Measurements from ENCODE around the gene POU2F1. TPM values are rescaled to one million over a fixed set of nuclear protein-coding genes. Genes with fewer than 3 reads are reported as not detected.

The POU2F1 gene
- total and polyA plus RNA-seq, 2 donors = 2.6 to 4.1 TPM

DNA sequence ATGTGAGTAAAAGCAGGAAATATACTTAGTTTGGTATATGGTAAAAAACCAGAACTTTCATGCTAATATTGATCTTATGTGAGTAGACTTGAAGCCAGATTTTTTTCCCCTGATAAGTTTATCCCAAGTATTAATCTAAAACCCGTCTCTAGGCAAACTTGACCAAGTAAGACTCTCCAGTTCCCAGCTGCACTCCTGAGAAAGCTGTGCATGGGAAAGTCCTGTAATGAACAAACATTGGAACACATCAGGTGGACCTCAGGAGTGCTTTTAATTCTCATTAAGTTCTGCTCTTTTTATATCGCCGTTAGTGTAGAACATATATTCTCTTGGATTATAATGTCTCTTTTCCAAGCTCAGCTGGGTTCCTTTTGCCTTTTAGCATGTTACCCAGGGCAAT, 192.6 kb downstream of the POU2F1 start:
- Histone ChIP-seq H3K9me3 (ENCODE audit: control insufficient read depth in 2 of 2, insufficient read depth in 1 of 2, low read length in 1 of 2) (no peaks in the 10 kb centered on the region), H3K36me3 (ENCODE audit: control insufficient read depth in 2 of 2, insufficient read depth in 2 of 2, low read length in 1 of 2) (peaks cover 17 to 32% of the 10 kb centered on the region in 2 donors), H3K4me3 (ENCODE audit: low read length in 2 of 2) (no peak overlapping the region), H3K27me3 (ENCODE audit: control insufficient read depth in 2 of 2, insufficient read depth in 1 of 2, low read length in 1 of 2) (no peaks in the 10 kb centered on the region), H3K4me1 (ENCODE audit: control insufficient read depth in 2 of 2, insufficient read depth in 2 of 2, low read length in 2 of 2) (no peaks in the 10 kb centered on the region), H3K27ac (ENCODE audit: low read depth in 1 of 2, low read length in 1 of 2) (no peak overlapping the region)
- DNase-seq (ENCODE audit: low read depth in 6 of 9, low spot score in 9 of 9) = no peak
- 97% methylated on average over 3 of the region's 3 CpGs for WGBS

DNA sequence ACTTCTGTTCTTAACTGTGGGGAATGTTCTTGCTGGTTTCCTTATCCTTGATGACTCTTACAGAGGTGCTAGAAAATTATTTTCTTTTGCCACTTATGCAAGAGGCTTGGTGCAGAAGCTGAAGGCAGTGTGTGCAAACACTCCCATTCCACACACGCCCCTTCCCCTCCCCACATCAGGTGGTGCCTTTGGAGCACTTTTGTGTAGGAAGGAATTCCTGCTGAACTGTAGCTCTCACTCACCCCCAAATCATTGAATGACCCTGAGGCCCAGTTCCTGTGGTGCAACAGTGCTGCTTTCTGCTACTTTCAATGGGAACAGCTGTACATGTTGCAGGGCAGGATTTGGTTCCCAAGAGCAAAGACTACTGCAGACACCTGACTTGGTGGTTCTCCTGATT, 195.8 kb downstream of the POU2F1 start:
- no peaks in the 10 kb centered on the region for H3K4me1 ChIP-seq (ENCODE audit: control insufficient read depth in 2 of 2, insufficient read depth in 2 of 2, low read length in 2 of 2)
- 93% methylated on average over 1 of the region's 1 CpG for WGBS
- H3K27me3 ChIP-seq (ENCODE audit: control insufficient read depth in 2 of 2, insufficient read depth in 1 of 2, low read length in 1 of 2) = no peaks in the 10 kb centered on the region
- no peaks in the 10 kb centered on the region for H3K9me3 ChIP-seq (ENCODE audit: control insufficient read depth in 2 of 2, insufficient read depth in 1 of 2, low read length in 1 of 2)
- DNase-seq (ENCODE audit: low read depth in 6 of 9, low spot score in 9 of 9) = no peak
- peaks cover 17 to 32% of the 10 kb centered on the region in 2 donors for H3K36me3 ChIP-seq (ENCODE audit: control insufficient read depth in 2 of 2, insufficient read depth in 2 of 2, low read length in 1 of 2)
- no peak overlapping the region for H3K4me3 ChIP-seq (ENCODE audit: low read length in 2 of 2)
- H3K27ac ChIP-seq (ENCODE audit: low read depth in 1 of 2, low read length in 1 of 2) = no peak overlapping the region

DNA sequence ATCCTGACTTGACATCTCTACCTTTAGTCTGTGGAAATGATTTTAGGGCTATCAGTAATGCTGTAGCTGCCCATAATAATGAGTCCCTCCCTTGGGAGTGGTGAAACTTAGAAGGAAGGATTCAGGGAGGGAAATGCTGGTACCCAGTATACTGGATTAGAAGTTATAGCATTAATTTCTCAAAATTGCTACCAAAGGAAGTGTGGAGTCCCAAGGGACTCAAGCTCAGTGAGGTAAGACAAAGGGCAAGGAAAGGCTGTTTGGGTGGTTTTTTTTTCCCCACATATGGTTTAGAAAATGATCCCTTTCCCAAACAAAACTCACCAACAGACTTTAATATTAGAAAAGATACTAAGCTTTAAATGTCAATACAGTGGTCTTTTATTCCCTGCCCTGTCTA, 197.7 kb downstream of the POU2F1 start:
- DNase-seq (ENCODE audit: low read depth in 6 of 9, low spot score in 9 of 9) = no peak
- Histone ChIP-seq H3K27ac (ENCODE audit: low read depth in 1 of 2, low read length in 1 of 2) (no peak overlapping the region), H3K27me3 (ENCODE audit: control insufficient read depth in 2 of 2, insufficient read depth in 1 of 2, low read length in 1 of 2) (no peaks in the 10 kb centered on the region), H3K36me3 (ENCODE audit: control insufficient read depth in 2 of 2, insufficient read depth in 2 of 2, low read length in 1 of 2) (peaks cover 10 to 20% of the 10 kb centered on the region in 2 donors), H3K9me3 (ENCODE audit: control insufficient read depth in 2 of 2, insufficient read depth in 1 of 2, low read length in 1 of 2) (no peaks in the 10 kb centered on the region), H3K4me1 (ENCODE audit: control insufficient read depth in 2 of 2, insufficient read depth in 2 of 2, low read length in 2 of 2) (no peaks in the 10 kb centered on the region), H3K4me3 (ENCODE audit: low read length in 2 of 2) (no peak overlapping the region)

DNA sequence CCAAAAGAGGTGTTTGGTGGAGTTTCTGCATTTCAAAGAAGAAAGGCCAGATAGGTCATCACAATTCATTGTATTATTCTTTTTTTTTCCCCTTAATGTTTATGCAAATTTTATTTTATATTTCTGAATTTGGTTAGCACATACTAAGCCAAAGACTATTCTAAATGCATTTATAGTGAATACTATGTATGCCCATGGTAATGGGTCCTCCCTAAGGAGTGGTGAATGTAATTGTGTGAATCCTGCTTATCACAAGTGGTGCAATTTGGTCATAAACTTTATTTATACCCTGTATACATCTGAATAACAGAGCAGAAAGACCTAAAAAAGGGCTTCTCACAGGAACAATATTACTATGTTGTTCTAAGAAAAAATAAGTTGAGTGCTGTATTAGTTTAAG, 198.6 kb downstream of the POU2F1 start:
- peaks cover 16 to 20% of the 10 kb centered on the region in 2 donors for H3K36me3 ChIP-seq (ENCODE audit: control insufficient read depth in 2 of 2, insufficient read depth in 2 of 2, low read length in 1 of 2)

DNA sequence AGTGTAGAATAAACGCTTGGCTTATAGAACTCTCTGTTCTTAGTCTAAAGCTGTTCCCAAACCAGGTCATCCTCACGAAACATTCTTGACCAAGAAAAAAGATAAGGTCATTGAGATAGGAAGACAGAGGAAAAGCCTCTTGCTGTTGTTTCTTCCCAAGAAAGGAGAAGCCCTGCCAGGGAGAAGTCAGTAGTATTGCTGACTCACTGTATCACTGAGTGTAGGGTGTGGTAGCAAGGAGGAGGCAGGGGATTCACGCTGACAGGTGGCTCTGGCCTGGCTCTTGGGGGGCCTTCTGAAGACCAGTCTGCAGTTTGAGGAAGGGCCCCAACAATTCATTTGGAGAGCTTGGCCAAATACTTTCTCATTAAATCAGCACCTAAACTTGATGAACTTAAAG, 199.8 kb downstream of the POU2F1 start:
- Histone ChIP-seq H3K4me3 (ENCODE audit: low read length in 2 of 2) (no peak overlapping the region), H3K36me3 (ENCODE audit: control insufficient read depth in 2 of 2, insufficient read depth in 2 of 2, low read length in 1 of 2) (peaks cover 18 to 24% of the 10 kb centered on the region in 2 donors), H3K27me3 (ENCODE audit: control insufficient read depth in 2 of 2, insufficient read depth in 1 of 2, low read length in 1 of 2) (no peaks in the 10 kb centered on the region), H3K27ac (ENCODE audit: low read depth in 1 of 2, low read length in 1 of 2) (no peak overlapping the region), H3K4me1 (ENCODE audit: control insufficient read depth in 2 of 2, insufficient read depth in 2 of 2, low read length in 2 of 2) (no peaks in the 10 kb centered on the region), H3K9me3 (ENCODE audit: control insufficient read depth in 2 of 2, insufficient read depth in 1 of 2, low read length in 1 of 2) (no peaks in the 10 kb centered on the region)
- 62% methylated on average over 3 of the region's 3 CpGs for whole genome bisulfite sequencing
- no peak for DNase-seq (ENCODE audit: low read depth in 6 of 9, low spot score in 9 of 9)

More for the DNA sequence above, 198.6 kb downstream of the POU2F1 start:
- H3K4me1 ChIP-seq (ENCODE audit: control insufficient read depth in 2 of 2, insufficient read depth in 2 of 2, low read length in 2 of 2) = no peaks in the 10 kb centered on the region
- H3K27me3 ChIP-seq (ENCODE audit: control insufficient read depth in 2 of 2, insufficient read depth in 1 of 2, low read length in 1 of 2) = no peaks in the 10 kb centered on the region
- DNase-seq (ENCODE audit: low read depth in 6 of 9, low spot score in 9 of 9) = no peak
- no peaks in the 10 kb centered on the region for H3K9me3 ChIP-seq (ENCODE audit: control insufficient read depth in 2 of 2, insufficient read depth in 1 of 2, low read length in 1 of 2)
- no peak overlapping the region for H3K4me3 ChIP-seq (ENCODE audit: low read length in 2 of 2)
- H3K27ac ChIP-seq (ENCODE audit: low read depth in 1 of 2, low read length in 1 of 2) = no peak overlapping the region

DNA sequence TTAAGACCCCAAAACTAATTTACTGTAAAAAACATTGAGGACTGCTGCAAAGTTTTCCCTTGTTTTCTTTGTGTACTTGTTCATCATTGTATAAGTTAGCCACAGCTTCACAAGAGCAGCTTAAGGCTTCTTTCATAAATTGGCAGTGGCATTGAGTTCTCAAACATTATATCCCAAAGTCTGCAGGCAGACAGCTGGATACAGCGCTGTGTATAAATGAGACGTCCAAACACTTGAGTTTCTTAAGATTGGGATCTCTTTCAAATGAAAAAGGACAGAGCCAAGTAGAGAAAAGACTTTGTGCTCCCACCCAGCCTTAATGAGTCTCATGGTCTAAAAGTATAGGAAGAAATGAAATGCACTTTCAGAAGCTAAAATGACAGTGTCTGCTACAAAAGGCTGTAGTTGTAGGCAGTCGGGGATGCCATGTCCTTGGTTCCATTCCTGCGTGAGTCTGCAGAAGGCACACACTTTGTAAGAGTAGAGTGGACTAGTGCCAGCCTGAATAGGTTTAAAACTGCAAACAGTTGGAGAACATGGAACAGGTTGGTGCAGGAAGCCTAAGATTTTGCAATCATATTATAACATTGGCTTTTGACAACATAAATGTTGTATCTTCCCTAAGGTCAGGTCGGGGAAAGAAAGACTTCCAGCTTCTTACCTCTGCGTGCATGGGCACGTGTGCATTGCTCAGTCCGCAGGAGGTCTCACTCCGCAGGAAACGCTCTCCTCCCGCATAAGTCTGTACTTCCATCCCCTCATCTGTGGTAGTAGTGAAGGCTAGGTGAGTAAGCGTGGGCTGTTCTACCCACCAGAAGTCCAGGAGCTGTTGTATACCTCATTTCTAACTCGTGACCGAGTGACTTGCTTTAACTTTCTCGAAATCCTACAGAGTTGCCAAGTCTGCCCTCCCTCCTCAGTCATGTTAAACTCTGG, 203.3 kb downstream of the POU2F1 start:
- Histone ChIP-seq H3K27me3 (ENCODE audit: control insufficient read depth in 2 of 2, insufficient read depth in 1 of 2, low read length in 1 of 2) (no peaks in the 10 kb centered on the region), H3K4me3 (ENCODE audit: low read length in 2 of 2) (no peak overlapping the region), H3K9me3 (ENCODE audit: control insufficient read depth in 2 of 2, insufficient read depth in 1 of 2, low read length in 1 of 2) (no peaks in the 10 kb centered on the region), H3K27ac (ENCODE audit: low read depth in 1 of 2, low read length in 1 of 2) (no peak overlapping the region), H3K4me1 (ENCODE audit: control insufficient read depth in 2 of 2, insufficient read depth in 2 of 2, low read length in 2 of 2) (no peaks in the 10 kb centered on the region), H3K36me3 (ENCODE audit: control insufficient read depth in 2 of 2, insufficient read depth in 2 of 2, low read length in 1 of 2) (peaks cover 9 to 19% of the 10 kb centered on the region in 2 donors)
- 94% methylated on average over 15 of the region's 15 CpGs for WGBS
- no peak for DNase-seq (ENCODE audit: low read depth in 6 of 9, low spot score in 9 of 9)

DNA sequence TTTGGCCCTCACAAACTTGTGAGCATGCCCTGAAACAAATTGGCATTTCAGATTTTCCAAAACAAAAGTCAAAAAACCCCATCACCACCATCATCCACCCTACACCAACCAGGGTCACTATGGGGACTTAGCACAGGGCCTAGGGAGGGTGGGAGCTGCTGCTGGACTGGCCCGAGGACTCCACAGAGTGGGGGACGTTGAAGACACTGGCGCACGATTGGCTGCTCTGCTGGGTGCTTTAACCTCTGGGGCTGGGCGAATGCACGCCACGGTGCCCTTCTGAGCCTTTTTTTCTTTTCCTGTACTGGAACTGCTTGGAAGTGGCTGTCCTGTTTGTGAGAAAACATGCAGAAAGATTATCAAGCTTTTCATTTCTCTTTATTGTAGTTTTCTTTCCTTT, 204.8 kb downstream of the POU2F1 start:
- H3K9me3 ChIP-seq (ENCODE audit: control insufficient read depth in 2 of 2, insufficient read depth in 1 of 2, low read length in 1 of 2) = no peaks in the 10 kb centered on the region
- H3K36me3 ChIP-seq (ENCODE audit: control insufficient read depth in 2 of 2, insufficient read depth in 2 of 2, low read length in 1 of 2) = peaks cover 25 to 34% of the 10 kb centered on the region in 2 donors
- H3K4me1 ChIP-seq (ENCODE audit: control insufficient read depth in 2 of 2, insufficient read depth in 2 of 2, low read length in 2 of 2) = no peaks in the 10 kb centered on the region
- 98% methylated on average over 7 of the region's 7 CpGs for WGBS
- no peak overlapping the region for H3K27ac ChIP-seq (ENCODE audit: low read depth in 1 of 2, low read length in 1 of 2)
- DNase-seq (ENCODE audit: low read depth in 6 of 9, low spot score in 9 of 9) = no peak
- H3K4me3 ChIP-seq (ENCODE audit: low read length in 2 of 2) = no peak overlapping the region
- no peaks in the 10 kb centered on the region for H3K27me3 ChIP-seq (ENCODE audit: control insufficient read depth in 2 of 2, insufficient read depth in 1 of 2, low read length in 1 of 2)

DNA sequence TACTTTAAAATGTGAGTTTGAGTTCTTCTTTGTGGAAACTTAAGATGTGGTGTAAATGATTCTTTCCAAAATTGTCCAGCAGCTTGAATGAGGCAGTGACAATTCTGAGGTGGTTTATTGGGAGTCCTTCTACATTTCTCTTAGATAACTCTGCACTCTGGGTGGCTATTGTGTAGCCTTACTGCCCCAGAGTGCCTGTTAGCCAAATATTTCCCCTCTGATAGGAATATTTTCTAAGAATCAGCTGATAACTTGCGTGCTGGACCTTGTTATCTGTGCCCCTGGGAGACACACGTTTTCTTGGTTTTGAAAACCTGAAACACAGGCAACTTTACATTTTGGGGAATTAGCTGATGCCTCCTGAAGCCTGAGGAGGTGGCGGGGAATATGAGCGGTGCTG, 206.0 kb downstream of the POU2F1 start:
- DNase-seq (ENCODE audit: low read depth in 6 of 9, low spot score in 9 of 9) = no peak
- Histone ChIP-seq H3K27me3 (ENCODE audit: control insufficient read depth in 2 of 2, insufficient read depth in 1 of 2, low read length in 1 of 2) (no peaks in the 10 kb centered on the region), H3K27ac (ENCODE audit: low read depth in 1 of 2, low read length in 1 of 2) (no peak overlapping the region), H3K36me3 (ENCODE audit: control insufficient read depth in 2 of 2, insufficient read depth in 2 of 2, low read length in 1 of 2) (peaks cover 37 to 47% of the 10 kb centered on the region in 2 donors), H3K9me3 (ENCODE audit: control insufficient read depth in 2 of 2, insufficient read depth in 1 of 2, low read length in 1 of 2) (no peaks in the 10 kb centered on the region), H3K4me1 (ENCODE audit: control insufficient read depth in 2 of 2, insufficient read depth in 2 of 2, low read length in 2 of 2) (no peaks in the 10 kb centered on the region), H3K4me3 (ENCODE audit: low read length in 2 of 2) (no peak overlapping the region)
- WGBS = 97% methylated on average over 4 of the region's 4 CpGs

DNA sequence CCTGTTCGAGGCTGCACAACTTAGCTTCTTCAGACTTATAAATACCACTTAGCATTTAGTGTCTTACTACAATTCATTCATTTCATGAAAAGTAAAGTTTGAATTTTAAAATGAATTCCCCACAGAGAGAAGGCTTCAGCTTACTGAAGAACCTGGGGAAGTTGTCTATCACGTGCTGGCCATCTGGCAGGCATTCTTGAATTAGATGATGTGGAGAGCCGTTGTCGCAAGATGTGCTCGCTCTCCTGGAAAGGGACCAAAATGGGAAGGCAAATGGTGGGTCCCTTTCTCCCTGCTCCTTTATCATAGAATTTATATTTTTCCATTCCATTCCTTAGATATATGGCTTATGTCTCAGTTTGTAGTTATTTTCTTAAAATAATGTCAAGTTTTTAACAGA, 207.2 kb downstream of the POU2F1 start:
- H3K27me3 ChIP-seq (ENCODE audit: control insufficient read depth in 2 of 2, insufficient read depth in 1 of 2, low read length in 1 of 2) = no peaks in the 10 kb centered on the region
- peaks cover 0 to 2% of the 10 kb centered on the region in 2 donors for H3K9me3 ChIP-seq (ENCODE audit: control insufficient read depth in 2 of 2, insufficient read depth in 1 of 2, low read length in 1 of 2)
- 94% methylated on average over 5 of the region's 5 CpGs for WGBS
- H3K36me3 ChIP-seq (ENCODE audit: control insufficient read depth in 2 of 2, insufficient read depth in 2 of 2, low read length in 1 of 2) = peaks cover 48 to 58% of the 10 kb centered on the region in 2 donors
- no peak overlapping the region for H3K4me3 ChIP-seq (ENCODE audit: low read length in 2 of 2)
- no peaks in the 10 kb centered on the region for H3K4me1 ChIP-seq (ENCODE audit: control insufficient read depth in 2 of 2, insufficient read depth in 2 of 2, low read length in 2 of 2)
- DNase-seq (ENCODE audit: low read depth in 6 of 9, low spot score in 9 of 9) = no peak
- H3K27ac ChIP-seq (ENCODE audit: low read depth in 1 of 2, low read length in 1 of 2) = peak overlapping the region in 1 of 2 donors; percentile 4

Data from thymus (tissue), 11 donors.